Heart left ventricle (tissue), 16 donors: ENCODE measurements around the gene PDGFD. TPM values are rescaled to one million over a fixed set of nuclear protein-coding genes. Genes with fewer than 3 reads are reported as not detected.

Experiments
- ATAC-seq, 4 donors: fragments of 200-7000 bp; cut with Tn5 transposase; one replicate each; pipeline ENCODE4 v1.9.1; 2020 to 2022; ENCODE audit warnings: moderate library complexity in 4 of 4, mild to moderate bottlenecking in 3 of 4, moderate number of reproducible peaks in 1 of 4
- DNase-seq, 5 donors: peaks; one replicate each; pipeline ENCODE4 v3.0.0-alpha.2; 2020
- H3K27ac ChIP-seq, 12 donors: fragments of 200-600 bp; sonication (generic) in 4 of 12; one replicate each; pipeline versions ENCODE4 v1.5.0 to v1.8.0; 2016 to 2022; ENCODE audit warnings: mild to moderate bottlenecking in 2 of 12
- H3K27me3 ChIP-seq, 9 donors: fragments of 200-600 bp; sonication (generic) in 2 of 9; one replicate each; pipeline versions ENCODE4 v1.5.1 to v1.8.0; 2016 to 2022; ENCODE audit warnings: mild to moderate bottlenecking in 3 of 9
- H3K36me3 ChIP-seq, 9 donors: fragments of 200-600 bp; sonication (generic) in 2 of 9; one replicate each; pipeline versions ENCODE4 v1.5.0 to v1.8.0; 2018 to 2022; ENCODE audit warnings: mild to moderate bottlenecking in 2 of 9
- H3K4me1 ChIP-seq, 12 donors: fragments of 200-600 bp; sonication (generic) in 4 of 12; one replicate each; pipeline versions ENCODE4 v1.5.0 to v1.8.0; 2016 to 2022; ENCODE audit warnings: mild to moderate bottlenecking in 3 of 12
- H3K4me3 ChIP-seq, 12 donors: fragments of 200-600 bp; sonication (generic) in 4 of 12; one replicate each; pipeline versions ENCODE4 v1.5.0 to v1.8.0; 2017 to 2022; ENCODE audit warnings: mild to moderate bottlenecking in 9 of 12, moderate library complexity in 4 of 12
- H3K9me3 ChIP-seq, 12 donors: fragments of 200-600 bp; sonication (generic) in 4 of 12; one replicate each; pipeline versions ENCODE4 v1.5.0 to v1.8.0; 2016 to 2022; ENCODE audit warnings: mild to moderate bottlenecking in 1 of 12
- POLR2A ChIP-seq, 2 donors: fragments of 450-650 bp; IDR thresholded peaks; one replicate each; pipeline ENCODE4 v1.6.1; 2017; ENCODE audit warnings: antibody characterized with exemption in 2 of 2, mild to moderate bottlenecking in 2 of 2, moderate library complexity in 2 of 2
- WGBS, 4 donors: extraction: QIAGEN DNeasy Blood & Tissue Kit in 2 of 4; methylation state at CpG; one replicate each; pipeline versions ENCODE4 v1.1.5 to v1.1.7; 2013 to 2018; 5-methylcytosine and 5-hydroxymethylcytosine counted together
- intact Hi-C, 10 donors: fragments of 100-400 bp; cut with DNase I; formaldehyde crosslinking; loops; one replicate each; pipeline versions ENCODE4 v1.11.1 to v1.14.2; 2022
- polyA plus RNA-seq, 2 donors: library from polyadenylated mRNA; stranded (reverse); fragments of 200-250 nt; gene quantifications; one replicate each; pipeline ENCODE4 v1.2.3, GENCODE V29; 2013
- total RNA-seq, 9 donors: library from RNA; depleted of rRNA in 2 of 9; stranded (reverse); fragments of >200 nt in 2 of 9; fragmentation: NEBNext Ultra II Directional in 3 of 9; extraction: Animal tissue kit (Norgen Biotek cat#: 25700) in 3 of 9; gene quantifications; one replicate each; pipeline versions ENCODE4 v1.1.0 to v1.2.4, GENCODE V29; 2016 to 2023
- TF ChIP-seq, protein P1 (sequence below), 12 donors: fragments of 200-600 bp; sonication (generic) in 4 of 12; IDR thresholded peaks; one replicate each; pipeline versions ENCODE4 v1.5.0 to v1.8.0; 2018 to 2022; ENCODE audit warnings: antibody characterized with exemption in 12 of 12, mild to moderate bottlenecking in 5 of 12
- donor health status: ischemic (EF 13 %, LVEDD 7.1; RV severe dilation, severe dysfunction).
- donor health status: healthy with polysubstance abuse.
- donor health status: DM: no; HTN: yes; CAD: no.
- donor health status: DM: no; HTN: no; CAD: no.
- donor health status: ischemic (EF 25% LVEDD 6.9; RV normal size, moderate dysfunction).
- donor health status: ischemic (EF 25% LVEDD 5.7; RV mildly dilated, moderate dysfunction).
- donor health status: healthy.
- donor health status: DM: yes; HTN: yes; CAD: no.
- donor health status: ischemic (EF 35%, LVEDD 5.7; RV mildly dilated, moderate dysfunction).
- donor health status: nonischemic (EF 11% LVEDD 7.7; RV severe dilation, severe dysfunction).
- donor health status: DM: yes; HTN: yes; CAD: no.
- donor health status: PGD.
- donor health status: ischemic (EF 29% LVEDD 5.4; RV normal size, mild dysfunction).
- donor health status: nonischemic (EF 23%, LVEDD 6.1; RV moderate dilation, normal function).

The PDGFD gene
- total and polyA plus RNA-seq, 11 donors = 3.6 to 24.6 (median 15.3) TPM

DNA sequence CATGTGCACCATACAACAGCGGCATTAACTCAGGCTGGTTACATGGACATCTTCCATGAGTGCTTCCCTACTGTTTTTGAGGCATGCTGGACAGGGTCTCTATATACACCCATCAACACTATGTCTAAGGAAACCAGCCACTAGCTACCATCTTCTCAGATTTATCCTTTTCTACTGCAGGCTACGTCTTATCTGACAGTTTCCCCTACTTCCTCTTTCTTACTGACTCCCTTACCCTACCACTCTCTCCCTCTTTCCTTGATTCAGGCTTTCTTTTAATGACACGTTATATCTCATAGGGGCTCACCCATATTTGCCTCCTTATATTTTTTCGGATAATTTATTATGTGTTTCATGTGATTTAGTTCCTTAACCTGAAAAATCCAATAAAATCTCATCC, 85.7 kb downstream of the PDGFD start:
- TF ChIP-seq POLR2A (IDR thresholded peaks at IDR 0.05) = no peak
- TF ChIP-seq, protein P1, sequence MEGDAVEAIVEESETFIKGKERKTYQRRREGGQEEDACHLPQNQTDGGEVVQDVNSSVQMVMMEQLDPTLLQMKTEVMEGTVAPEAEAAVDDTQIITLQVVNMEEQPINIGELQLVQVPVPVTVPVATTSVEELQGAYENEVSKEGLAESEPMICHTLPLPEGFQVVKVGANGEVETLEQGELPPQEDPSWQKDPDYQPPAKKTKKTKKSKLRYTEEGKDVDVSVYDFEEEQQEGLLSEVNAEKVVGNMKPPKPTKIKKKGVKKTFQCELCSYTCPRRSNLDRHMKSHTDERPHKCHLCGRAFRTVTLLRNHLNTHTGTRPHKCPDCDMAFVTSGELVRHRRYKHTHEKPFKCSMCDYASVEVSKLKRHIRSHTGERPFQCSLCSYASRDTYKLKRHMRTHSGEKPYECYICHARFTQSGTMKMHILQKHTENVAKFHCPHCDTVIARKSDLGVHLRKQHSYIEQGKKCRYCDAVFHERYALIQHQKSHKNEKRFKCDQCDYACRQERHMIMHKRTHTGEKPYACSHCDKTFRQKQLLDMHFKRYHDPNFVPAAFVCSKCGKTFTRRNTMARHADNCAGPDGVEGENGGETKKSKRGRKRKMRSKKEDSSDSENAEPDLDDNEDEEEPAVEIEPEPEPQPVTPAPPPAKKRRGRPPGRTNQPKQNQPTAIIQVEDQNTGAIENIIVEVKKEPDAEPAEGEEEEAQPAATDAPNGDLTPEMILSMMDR (IDR thresholded peaks at IDR 0.05) = no peak
- H3K4me1 ChIP-seq = peaks cover 0 to 22% (median 0%) of the 10 kb centered on the region in 12 donors
- WGBS, 4 donors = 56 to 80% (median 73%) methylated on average over 4 of the region's 4 CpGs
- no peaks in the 10 kb centered on the region for H3K27me3 ChIP-seq
- H3K4me3 ChIP-seq = no peak overlapping the region
- H3K9me3 ChIP-seq = peaks cover 0 to 2% (median 0%) of the 10 kb centered on the region in 12 donors
- H3K36me3 ChIP-seq = no peaks in the 10 kb centered on the region
- ATAC-seq (no peak), DNase-seq (no peak)
- H3K27ac ChIP-seq = no peak overlapping the region
- intact Hi-C loops = no loop called here

DNA sequence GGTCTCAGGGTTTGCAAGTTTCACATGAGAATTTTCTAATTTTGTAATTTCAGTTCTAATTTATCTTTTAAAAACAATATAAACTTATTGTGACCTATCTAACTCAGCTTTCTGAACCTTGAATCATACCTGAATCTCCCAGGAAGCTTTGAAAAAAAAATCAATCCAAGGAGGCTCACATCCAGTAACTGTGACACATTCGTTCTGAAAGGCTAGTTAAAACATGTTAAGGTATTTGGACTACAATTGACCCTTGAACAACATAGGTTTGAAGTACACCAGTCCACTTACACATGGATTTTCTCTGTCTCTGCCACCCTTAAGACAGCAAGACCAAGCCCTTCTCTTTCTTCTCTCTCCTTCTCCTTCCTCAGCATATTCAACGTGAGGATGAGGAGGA, 87.5 kb downstream of the PDGFD start:
- DNase-seq (no peak), ATAC-seq (no peak)
- Histone ChIP-seq H3K27ac (no peak overlapping the region), H3K4me1 (peaks cover 0 to 22% (median 0%) of the 10 kb centered on the region in 12 donors), H3K27me3 (no peaks in the 10 kb centered on the region), H3K9me3 (peaks cover 0 to 2% (median 0%) of the 10 kb centered on the region in 12 donors), H3K4me3 (no peak overlapping the region), H3K36me3 (no peaks in the 10 kb centered on the region)
- intact Hi-C loops = no loop called here
- WGBS, 4 donors = 82 to 91% (median 86%) methylated on average over 2 of the region's 2 CpGs
- TF ChIP-seq, protein P1 (IDR thresholded peaks at IDR 0.05) = no peak
- no peak for TF ChIP-seq POLR2A (IDR thresholded peaks at IDR 0.05)

- H3K4me1 ChIP-seq = peaks cover 0 to 22% (median 0%) of the 10 kb centered on the region in 12 donors
- no peak for ATAC-seq
- no peak for DNase-seq
- no peaks in the 10 kb centered on the region for H3K36me3 ChIP-seq
- intact Hi-C loops = no loop called here
- no peak overlapping the region for H3K4me3 ChIP-seq
- H3K9me3 ChIP-seq = peaks cover 0 to 2% (median 0%) of the 10 kb centered on the region in 12 donors
- H3K27ac ChIP-seq = peak overlapping the region in 1 of 12 donors; percentile 17
- 74 to 81% (median 79%) methylated on average over 4 of the region's 4 CpGs for WGBS, 4 donors
- no peak for TF ChIP-seq POLR2A (IDR thresholded peaks at IDR 0.05)
- TF ChIP-seq, protein P1 (IDR thresholded peaks at IDR 0.05) = no peak
- H3K27me3 ChIP-seq = no peaks in the 10 kb centered on the region
These were observed 88.2 kb downstream of the PDGFD start for GRCh38 chr11:104075706-104076105.

DNA sequence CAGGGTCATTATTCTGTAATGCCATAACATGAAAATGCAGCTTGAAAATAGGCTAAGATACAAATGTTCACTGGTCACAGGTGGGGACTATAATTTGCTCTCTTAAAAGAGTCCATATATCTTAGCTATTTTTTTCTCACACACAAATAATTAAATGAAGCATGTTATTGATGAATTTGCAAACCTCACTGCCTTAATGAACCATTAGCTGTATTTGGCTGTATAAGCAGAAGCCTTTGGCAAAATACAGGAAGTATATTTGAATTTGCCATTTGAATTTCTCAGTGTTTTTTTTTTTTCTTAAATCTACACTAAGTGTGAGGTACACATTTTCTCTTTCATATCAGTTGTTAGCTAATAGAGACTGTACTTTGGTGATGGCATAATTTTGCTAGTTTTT, 88.9 kb downstream of the PDGFD start:
- no peak for DNase-seq
- no peak for ATAC-seq
- intact Hi-C loops = no loop called here
- no peaks in the 10 kb centered on the region for H3K27me3 ChIP-seq
- H3K9me3 ChIP-seq = no peaks in the 10 kb centered on the region
- H3K27ac ChIP-seq = no peak overlapping the region
- no peaks in the 10 kb centered on the region for H3K36me3 ChIP-seq
- peaks cover 0 to 22% (median 0%) of the 10 kb centered on the region in 12 donors for H3K4me1 ChIP-seq
- no peak overlapping the region for H3K4me3 ChIP-seq
- TF ChIP-seq POLR2A (IDR thresholded peaks at IDR 0.05) = no peak
